Measurements from ENCODE around the gene PLEKHG1. TPM values are rescaled to one million over a fixed set of nuclear protein-coding genes. Genes with fewer than 3 reads are reported as not detected.

The PLEKHG1 gene
- total and polyA plus RNA-seq, 2 of the 13 experiments (the other 11 are each of a cell fraction or from before 2014, with no cell fraction given) = 0.03 to 0.04 TPM

- TF ChIP-seq SIN3A (IDR thresholded peaks at IDR 0.05; ENCODE audit: borderline replicate concordance, low read depth, low read length) (no peak), ZNF687 (CRISPR knock-in tag; IDR thresholded peaks at IDR 0.05) (peak; percentile 19; the same call in 1 of the 2 replicates)
- peaks cover 0 to 5% of the 10 kb centered on the region in 2 experiments; a peak in 1 of 5 replicates for H3K27me3 ChIP-seq (ENCODE audit: control insufficient read depth in 1 of 2, insufficient read depth in 2 of 2, low read length in 2 of 2)
- no TSS peak for BruUV-seq (replicated peaks)
- no peaks in the 10 kb centered on the region for H4K20me1 ChIP-seq (ENCODE audit: insufficient read depth, low read length)
- H3K36me3 ChIP-seq (replicated peaks in 1 of 2; ENCODE audit: control insufficient read depth in 1 of 2, insufficient read depth in 2 of 2, low read length in 2 of 2) = no peaks in the 10 kb centered on the region
- no peak overlapping the region for H3K4me2 ChIP-seq (ENCODE audit: low read depth, low read length)
- no peak overlapping the region for H3K27ac ChIP-seq (ENCODE audit: extremely low read length, insufficient read depth, low read length)
- ChIA-PET CTCF (ENCODE audit: low intra/inter-chr PET ratio, low total read pairs) (no interaction called here), POLR2A (no interaction called here)
- in situ Hi-C loops (cut with HindIII; ENCODE audit: extremely low pct_ligation_motif_present, low pct_unique_long_range_greater_than_20kb) (no loop called here), intact Hi-C loops (cut with micrococcal nuclease; ENCODE audit: unreplicated experiment) (no loop called here)
- H3K9me3 ChIP-seq (ENCODE audit: low read length) = peaks cover 1% of the 10 kb centered on the region; the same call in 1 of the 2 replicates
- no peak overlapping the region for H3K4me3 ChIP-seq (replicated peaks in 1 of 3; ENCODE audit: insufficient read depth in 1 of 3, low read depth in 2 of 3, low read length in 3 of 3)
- 58% methylated on average over 12 of the region's 12 CpGs for WGBS (ENCODE audit: low lambda C conversion rate)
- no peak overlapping the region for H2AFZ ChIP-seq (ENCODE audit: low read length)
- H3K9ac ChIP-seq (ENCODE audit: insufficient read depth, low read depth, low read length) = no peak overlapping the region
- peaks cover 48% of the 10 kb centered on the region for H3K4me1 ChIP-seq (ENCODE audit: insufficient read depth, low read length)
- FAIRE-seq (no peak), ATAC-seq (peak; percentile 27), DNase-seq (ENCODE audit: low spot score) (no peak)
- H3K79me2 ChIP-seq (ENCODE audit: insufficient read depth, low read length) = no peaks in the 10 kb centered on the region
These were observed 31.7 kb downstream of the PLEKHG1 start for GRCh38 chr6:150631283-150631983.

All from HepG2 (cell line).